G401 (cell line): Measurements from ENCODE around the gene CASK. TPM values are rescaled to one million over a fixed set of nuclear protein-coding genes. Genes with fewer than 3 reads are reported as not detected.

Source experiments
- DNase-seq: peaks from one replicate; pipeline ENCODE4 v3.0.0-alpha.2; 2015; ENCODE audit warnings: low spot score
- in situ Hi-C: cut with HindIII; loops from 2 replicates; pipeline ENCODE4 v1.10.0; 2016; ENCODE audit warnings: low sequenced_read_pairs, mixed read lengths
- total RNA-seq: library from RNA; depleted of rRNA; stranded (reverse); fragments of >200 nt; shearing (Covaris generic); gene quantifications from 2 replicates; pipeline ENCODE4 v1.2.3, GENCODE V29; 2014

CASK gene
- total RNA-seq, 1 experiment from 2014 or later: 43.2 TPM

DNA sequence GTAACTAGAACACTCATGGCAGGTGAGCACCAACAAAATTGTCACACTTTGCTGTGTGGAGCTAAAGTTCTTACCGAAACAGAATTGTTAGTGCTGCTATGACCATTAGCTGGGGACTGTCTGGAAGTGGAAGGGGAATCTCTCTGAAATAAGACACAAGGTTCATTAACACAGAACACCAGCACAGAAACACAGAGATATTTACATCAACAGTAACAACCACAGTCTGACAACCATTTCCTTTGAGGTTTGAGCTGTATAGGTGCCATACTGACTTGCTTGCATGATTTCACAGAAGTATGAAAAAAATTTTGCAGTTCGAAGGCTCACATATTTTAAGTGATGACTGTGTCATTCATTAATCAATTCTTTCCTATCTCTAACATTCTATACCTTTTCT lies 366.4 kb downstream of the CASK start:
- DNase-seq: no peak
- in situ Hi-C loops: no loop called here

DNA sequence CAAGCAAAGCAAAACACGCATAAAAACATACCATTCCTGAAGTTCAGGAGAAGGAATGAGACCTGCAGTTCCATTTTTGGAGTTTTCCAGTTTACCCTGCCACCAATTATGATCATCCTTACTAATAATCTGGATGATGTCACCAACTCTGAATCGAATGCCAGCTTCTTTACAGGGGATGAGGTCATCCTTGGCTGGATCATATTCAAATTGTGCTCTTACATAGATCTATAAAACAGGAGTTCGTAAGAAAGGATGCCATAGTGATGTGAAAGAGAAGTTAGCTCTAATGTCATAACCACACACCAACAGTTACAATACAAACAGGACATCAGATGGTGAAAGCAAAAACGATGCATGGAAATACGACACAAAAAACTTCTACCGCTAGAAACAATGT lies 369.7 kb downstream of the CASK start:
- no peak for DNase-seq
- in situ Hi-C loops: no loop called here

DNA sequence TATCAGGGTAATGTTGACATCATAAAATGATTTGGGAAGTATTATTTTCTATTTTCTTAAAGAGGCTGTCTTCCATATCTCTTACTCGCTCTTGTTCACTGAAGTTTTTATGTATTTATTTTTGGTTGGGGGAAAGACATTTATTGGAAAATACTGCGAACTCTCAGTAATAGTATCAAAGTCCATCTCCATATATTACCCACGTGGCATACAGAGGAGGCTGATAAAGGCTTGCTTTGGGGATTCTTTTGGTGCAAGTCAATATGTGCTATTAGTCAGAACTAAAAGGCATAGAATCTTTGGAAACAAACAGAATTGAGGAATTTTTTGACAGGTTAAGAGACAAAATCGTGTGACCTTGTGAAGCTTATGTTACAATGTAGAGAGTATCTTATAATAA lies 374.9 kb downstream of the CASK start:
- no peak for DNase-seq
- in situ Hi-C loops: no loop called here

DNA sequence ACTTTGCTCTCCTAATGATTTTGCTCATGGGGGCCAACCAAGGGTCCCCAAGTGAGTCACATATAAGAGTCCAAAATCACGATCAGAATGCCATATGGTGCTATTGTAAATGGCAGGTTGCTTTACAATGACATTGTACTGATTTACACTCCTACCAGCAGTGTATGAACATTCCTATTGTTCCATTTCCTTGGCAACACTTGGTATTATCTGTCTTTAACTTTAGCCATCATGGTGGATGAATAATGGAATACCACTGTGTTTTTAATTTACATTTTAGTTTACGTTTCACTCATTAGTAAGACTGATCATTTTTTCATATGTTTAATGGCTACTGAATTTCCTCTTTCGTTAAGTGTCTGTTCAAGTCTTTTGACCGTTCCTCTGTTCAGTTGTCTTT lies 379.7 kb downstream of the CASK start:
- no peak for DNase-seq
- in situ Hi-C loops: no loop called here

DNA sequence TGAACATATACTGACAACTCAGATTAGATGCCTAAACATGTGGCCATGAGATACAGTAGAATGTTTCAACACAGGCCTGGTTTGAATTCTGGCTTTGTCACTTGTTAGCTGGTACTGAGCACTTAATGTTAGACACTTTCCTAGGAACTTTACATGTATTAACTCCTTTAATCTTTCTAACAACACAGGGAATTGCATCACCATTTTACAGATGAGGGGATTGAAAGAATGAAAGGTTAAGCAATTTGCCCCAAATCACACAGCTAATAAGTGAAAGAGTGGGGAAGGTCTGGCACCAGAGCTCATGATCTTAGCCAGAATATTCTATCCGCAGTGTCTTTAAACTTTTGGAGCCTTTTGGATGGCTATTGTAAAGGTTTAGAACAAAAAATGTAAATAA lies 380.3 kb downstream of the CASK start:
- DNase-seq: no peak
- in situ Hi-C loops: no loop called here

DNA sequence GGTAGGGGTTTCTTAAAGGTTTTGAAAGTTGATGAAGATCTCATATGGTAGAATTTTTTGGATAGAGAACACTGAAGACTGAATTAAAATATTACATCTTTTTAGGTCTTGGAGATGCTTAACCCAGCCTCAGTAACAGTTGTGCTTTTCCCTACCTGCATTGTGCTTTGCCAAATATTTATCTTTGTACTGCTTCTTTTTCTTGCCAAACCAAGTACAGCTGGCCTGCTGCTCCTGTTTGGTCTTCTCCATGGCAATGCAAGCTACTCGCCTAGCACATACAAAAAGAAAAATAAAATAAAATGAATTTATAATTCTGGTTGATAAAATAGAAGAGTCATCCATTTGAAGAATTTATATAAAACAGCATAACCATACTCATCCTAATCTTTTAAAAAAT lies 380.8 kb downstream of the CASK start:
- DNase-seq: no peak
- in situ Hi-C loops: no loop called here

DNA sequence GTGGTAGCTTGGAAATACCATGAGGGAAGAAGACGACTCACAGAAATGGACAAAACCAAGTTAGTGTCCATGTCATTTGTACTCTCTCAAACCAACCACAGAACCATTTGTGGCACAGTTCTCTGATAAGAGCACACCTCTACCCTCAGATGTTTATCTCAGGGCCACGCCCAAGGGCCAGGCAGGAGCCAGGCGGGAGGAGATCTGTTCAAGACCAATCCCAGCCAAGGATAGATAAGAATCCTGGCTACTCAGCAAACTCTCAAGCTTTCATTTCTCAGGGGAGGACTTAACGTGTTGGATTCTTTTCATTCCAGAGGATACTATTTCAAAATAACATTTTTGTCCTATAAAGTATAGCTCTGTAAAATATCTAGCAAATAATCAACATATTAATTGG lies 381.2 kb downstream of the CASK start:
- in situ Hi-C loops: no loop called here
- no peak for DNase-seq

DNA sequence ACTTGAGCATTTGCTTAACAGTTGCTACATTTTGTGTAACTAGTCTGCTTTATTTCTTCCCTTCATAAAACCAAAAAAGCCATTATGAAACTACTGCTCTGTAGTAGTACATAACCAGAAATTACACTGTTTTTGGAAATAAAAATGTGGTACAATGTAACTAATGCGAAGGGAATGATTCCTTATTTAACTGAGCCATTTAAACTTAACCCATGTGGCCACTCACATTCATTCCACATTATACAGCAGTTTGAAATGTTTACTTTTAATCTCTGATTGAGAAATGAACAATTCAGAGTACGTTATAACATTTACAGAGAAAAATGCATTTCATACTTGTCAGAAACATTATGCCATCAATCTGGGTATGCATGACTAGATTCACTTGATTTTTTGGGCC lies 382.0 kb downstream of the CASK start:
- in situ Hi-C loops: no loop called here
- no peak for DNase-seq

DNA sequence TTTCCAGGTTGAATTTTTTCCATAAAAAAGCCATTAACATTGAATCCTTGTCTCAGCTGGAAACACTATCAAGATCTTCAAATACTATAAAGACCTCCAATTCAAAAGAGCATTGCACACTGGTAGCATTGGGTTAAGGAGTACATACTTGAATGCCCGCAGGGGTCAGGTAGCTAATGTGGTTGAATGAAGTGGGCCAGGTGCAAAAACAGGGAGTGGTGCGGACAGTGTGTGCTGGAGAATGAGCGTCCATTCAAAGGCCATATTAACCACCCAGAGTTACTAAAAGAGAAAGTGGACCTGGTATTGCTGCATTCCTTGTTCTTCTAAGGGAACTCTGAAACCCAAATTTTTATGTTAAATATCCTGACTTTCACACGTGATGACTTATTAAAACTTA lies 384.6 kb downstream of the CASK start:
- in situ Hi-C loops: no loop called here
- DNase-seq: no peak

DNA sequence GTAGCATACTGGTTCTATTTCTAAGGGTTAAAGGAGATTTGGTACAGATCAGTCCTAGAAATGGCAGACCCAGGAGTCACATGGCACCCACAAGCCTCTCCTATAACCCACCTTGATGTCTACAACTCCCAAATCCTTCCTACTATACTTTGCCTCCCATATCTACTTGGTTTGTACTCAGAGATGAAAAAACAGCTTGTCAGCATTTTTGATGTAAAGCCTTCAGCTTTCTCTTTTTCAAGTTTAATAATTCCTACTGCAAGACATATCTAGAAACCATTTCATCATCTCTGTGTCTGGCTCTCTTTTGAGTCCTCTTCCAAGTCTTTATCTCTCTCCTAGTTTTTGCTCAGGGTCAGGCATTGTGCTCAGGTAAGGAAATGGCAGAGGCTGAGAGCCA lies 393.3 kb downstream of the CASK start:
- in situ Hi-C loops: no loop called here
- DNase-seq: no peak

DNA sequence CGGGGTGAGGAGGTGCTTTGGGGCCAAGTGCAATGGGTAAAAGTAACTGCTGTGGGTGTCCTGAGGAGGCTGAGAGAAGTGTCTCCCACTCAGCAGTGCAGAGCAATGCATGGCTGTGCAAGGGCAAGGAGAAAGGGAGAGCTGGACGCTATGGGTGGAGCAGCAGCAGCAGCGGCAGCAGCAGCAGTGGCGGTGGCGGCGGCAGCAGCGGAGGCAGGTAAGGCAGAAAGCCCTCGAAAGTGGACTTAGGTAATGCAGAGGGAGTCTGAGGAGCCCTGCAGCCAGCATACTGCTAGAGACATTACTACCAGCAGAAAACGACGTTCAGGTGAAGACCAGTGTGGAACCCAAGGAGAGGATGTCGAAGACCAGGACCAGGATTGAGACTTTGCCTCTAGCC lies 394.1 kb downstream of the CASK start:
- in situ Hi-C loops: no loop called here
- no peak for DNase-seq

DNA sequence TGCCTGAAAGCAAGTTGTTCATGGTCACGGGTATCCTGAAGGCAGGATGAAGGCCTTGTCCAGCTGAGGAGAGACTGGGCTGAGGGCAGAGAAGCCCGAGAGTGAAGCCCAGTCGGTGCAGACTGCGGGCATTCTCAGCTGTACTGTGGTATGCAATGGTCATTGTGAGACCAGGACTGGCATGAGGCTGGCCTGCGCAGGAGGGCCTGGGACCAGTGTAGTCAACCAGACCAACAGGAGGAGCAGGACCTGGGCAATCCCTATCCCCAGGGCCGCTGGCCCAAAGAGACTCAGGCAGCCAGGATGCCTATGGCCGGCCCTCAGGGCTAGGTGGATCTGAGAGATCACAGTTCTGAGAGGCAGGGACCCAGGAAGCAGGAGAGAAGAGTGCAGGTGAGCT lies 394.6 kb downstream of the CASK start:
- in situ Hi-C loops: no loop called here
- no peak for DNase-seq

DNA sequence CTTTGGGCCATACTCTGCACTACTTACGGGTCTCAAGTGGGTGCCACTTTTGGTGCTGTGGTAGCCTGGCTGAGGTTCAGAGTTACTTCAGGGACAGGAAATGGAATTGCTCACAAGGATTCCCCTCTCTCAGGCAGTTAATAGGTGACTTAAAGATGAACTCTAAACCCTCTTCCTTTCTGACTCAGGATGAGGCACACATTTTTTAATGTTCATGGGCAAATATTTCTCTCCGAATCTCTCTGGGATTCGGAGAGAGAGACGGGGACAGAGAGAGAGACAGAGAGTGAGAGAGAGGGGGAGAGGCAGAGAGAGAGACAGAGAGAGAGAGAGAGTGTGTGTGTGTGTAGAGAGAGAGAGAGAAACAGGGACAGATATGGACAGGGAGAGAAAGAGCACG lies 396.4 kb downstream of the CASK start:
- in situ Hi-C loops: no loop called here
- no peak for DNase-seq

DNA sequence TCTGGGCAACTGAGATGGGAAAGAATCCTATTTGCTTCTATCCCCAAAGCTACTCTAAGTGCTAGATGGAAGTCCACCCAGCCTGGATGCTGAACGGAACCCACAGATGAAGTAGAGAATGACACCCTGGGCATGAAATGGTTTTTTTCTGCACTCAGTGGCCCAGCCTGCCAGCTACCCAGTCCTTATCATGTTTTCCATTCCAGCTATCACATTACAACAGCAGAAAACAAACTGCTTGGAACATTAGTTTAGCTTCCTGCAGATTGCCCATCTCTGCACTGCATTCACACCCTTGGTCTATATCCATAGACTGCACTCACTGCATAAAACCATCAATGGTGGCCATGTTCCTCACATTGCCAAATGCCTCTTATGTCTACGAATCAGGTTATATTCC lies 397.1 kb downstream of the CASK start:
- in situ Hi-C loops: no loop called here

DNA sequence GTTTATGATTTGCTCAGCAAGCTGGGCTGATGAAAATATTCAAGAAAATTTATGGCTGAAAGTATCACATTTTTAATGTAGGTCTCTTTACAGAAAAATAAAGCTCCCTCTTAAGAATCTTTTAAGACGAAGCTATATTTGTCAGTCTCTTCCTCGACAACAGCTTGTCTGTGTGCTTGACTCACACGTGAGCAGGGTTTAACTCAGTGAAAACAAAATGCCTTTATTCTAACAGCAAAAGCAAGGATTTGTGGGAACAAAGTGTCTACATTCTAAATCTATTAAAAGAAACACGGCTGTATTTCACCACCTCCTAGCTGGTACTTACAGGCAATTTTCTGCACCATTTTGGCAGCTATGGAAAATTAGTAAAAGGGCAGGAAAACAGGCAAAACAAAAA lies 400.7 kb downstream of the CASK start:
- in situ Hi-C loops: no loop called here
- no peak for DNase-seq

More for the DNA sequence above, 397.1 kb downstream of the CASK start:
- DNase-seq: no peak

DNA sequence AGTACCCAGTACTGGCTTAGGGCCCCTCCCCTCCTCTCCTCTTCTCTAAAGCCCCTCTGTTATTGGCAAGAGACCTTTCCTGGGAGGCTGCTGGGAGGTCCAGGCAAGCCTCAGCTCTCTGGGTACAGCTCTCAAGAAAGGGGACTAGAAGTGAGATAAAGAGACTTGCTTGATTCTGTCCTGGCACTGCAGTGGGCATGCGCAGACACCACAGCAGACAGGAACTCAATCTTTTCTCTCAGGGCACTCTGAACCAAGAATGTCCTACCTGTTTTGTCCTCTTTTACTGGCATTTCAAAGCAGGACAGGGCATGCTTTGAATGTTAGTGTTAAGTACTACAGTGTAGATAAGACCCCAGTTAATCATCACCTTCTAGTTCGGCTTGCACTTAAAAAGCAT lies 401.3 kb downstream of the CASK start:
- no peak for DNase-seq
- in situ Hi-C loops: no loop called here

DNA sequence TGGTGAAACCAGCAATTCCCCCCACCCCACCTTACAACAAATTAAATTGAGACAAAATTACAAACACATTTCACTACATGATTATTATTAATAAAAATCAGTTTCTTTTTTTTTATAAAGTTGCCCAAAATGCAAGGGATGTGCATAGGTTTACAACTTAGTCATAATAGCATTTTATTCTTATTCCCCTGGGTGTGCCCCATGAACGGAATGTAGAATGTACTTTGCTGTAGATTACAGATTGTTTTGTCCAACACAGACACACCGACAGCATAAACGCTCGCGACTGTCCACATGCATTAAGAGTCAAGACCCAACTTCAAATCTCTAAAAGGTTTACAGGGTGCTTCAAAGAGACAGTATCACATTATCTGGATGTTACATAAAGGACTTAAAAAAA lies 403.9 kb downstream of the CASK start:
- in situ Hi-C loops: no loop called here
- no peak for DNase-seq

DNA sequence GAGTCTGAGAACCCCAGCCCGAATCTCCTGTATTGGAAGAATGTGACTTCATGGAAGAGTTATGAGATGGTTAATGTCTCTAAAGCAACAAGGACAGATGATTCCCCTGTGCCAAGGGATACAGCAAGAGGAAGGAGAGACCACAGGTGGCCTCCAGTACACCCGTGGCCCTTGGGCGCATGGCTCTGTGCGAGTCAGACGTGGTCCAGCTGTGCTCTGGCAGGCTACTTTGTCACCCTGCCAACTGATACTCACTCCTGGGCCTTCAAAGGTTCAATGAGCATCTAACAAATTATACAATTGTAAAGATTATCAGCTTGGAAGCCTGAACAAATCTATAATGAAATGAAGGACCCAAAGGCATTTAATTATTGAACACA lies 404.5 kb downstream of the CASK start:
- in situ Hi-C loops: no loop called here
- DNase-seq: no peak

DNA sequence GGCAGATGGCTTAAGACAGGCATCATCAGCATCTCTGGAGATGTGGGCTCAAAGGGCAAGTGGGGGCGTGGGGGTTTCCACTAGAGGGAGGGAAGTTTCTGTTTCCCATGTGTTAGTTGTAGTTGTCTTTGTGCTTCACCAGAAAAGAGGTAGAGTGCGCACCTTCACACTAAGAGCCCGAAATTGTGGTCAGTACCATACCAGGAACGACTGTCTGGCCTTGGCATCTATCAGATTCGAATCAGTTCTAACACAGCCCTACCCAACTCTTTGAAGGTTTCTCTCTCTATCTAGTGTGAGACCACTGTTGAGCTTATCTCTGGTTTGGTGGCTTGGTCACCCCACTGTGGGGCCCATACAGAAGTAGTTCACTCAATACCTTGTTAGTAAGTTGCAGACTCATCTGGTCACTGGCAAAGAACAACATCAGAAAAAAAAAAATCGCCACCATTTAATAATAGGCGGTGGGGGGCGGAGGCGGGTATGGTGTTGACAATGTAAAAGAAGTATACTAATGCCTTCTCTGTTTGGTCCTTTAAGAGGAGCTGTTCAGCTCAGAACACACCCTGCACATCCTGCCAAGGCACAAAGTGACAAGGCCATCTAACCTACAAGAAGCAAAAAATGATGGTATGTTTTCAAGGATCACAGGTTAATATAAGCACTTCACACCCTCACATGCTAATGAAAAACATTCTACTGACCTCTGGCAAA lies 405.1 kb downstream of the CASK start:
- in situ Hi-C loops: no loop called here
- DNase-seq: no peak

DNA sequence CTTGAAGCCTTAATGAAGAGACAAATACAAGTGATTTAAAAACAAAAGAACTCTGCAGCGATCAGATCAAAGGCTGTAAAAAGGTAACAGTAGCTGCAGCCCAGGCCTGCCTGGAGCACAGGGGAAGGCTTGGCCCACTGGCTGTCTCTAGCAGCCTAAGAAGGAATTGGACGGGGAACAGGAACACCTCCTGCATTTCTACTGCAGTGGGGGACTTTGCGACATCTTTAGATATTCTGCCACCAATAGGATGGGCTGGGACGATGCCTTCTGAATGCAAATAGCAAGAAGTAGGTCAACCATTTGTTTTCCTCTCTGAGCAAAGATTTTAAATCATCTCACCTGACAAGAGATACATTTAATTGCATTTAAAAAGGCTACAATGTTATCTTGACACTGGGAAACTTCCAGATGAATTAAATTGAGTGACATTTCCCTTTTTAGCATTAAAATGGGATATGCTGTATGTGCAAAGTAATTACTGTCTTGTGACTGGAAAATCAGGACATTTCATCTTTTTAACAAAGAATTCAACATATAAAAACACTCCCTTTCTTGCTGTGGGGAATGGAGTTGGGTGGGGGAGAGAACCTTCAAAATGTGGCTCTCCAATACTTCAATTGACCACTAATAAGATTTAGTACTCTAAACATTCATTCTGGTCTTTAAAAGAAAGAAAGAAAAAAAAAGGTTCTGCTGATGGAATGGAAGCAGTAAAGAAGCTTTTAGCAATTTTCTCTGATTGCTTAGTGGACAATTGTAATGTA lies 406.2 kb downstream of the CASK start:
- peak; percentile 16 for DNase-seq
- in situ Hi-C loops: no loop called here

DNA sequence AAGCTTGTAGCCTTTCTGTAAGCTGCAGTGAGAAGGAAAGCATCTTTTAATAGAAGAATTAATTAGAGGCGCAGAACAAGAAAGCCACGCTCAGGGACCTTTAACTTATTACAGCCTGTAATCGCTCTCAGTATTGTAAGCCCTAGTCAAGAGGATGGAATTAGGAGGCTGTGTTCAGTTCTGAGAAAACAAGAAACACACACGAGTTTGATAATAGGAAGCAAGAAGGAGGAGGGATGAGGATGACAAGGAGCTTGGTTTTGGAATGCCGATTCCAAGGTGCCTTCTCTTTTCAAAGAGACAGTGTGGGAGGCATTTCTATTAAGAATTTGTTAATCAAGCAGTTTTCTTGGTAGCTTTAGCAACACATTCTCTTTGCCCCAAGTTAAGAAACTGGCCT lies 406.9 kb downstream of the CASK start:
- DNase-seq: no peak
- in situ Hi-C loops: no loop called here
